GM21360 (cell line): ENCODE measurements around the gene SFXN5.

Experiments used
- ATAC-seq: cut with Tn5 transposase; IDR thresholded peaks from one replicate; pipeline ENCODE4 v1.9.1; 2021; ENCODE audit warnings: mild to moderate bottlenecking, moderate library complexity; ENCODE audit not compliant: unreplicated experiment

SFXN5 gene

DNA sequence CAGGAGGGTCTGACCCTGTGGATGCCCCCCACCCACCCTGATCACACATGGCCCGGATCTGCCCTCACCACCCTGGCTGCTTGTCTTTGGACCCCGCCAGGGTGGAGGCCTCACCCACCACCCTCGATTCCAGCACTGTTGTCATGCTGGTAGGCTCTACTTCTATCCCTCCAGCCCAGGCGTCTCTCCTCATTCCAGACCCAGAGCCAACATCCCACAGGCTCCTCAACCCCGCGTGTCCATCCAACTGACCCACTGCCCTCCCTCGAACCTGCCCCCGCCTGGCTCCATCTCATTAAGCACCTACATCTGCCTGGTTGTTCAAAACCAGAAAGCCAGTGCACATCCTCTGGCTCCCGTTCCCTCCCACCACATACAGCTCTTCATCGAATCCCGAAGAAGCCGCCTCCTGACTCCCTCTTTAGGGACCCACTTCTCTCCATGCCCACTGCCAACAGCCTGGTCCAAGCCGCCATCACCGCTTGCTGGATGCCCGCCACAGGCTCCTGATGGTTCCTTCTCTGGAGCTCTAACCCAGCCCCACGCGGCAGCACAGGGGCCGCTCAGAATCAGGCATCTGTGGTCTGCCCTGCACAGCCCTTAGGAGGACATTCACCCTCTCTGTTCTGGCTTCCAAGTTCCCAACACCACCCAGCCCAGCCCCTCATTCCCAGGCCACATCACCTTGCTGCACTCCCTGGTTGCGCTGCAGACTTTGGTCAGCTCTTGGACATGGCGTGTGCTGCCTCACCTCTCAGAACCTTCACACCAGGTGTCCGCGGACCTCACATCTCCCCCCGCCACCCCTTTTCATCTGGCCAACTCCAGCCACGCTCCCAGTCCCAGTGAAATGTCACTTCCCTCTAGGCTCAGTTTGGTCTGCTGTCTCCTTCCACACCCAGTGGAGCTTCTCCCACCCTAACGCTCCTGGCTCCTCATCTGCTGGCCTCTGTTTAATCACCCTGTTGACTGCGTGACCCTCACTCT, 111.2 kb downstream of the SFXN5 start:
- ATAC-seq = no peak

DNA sequence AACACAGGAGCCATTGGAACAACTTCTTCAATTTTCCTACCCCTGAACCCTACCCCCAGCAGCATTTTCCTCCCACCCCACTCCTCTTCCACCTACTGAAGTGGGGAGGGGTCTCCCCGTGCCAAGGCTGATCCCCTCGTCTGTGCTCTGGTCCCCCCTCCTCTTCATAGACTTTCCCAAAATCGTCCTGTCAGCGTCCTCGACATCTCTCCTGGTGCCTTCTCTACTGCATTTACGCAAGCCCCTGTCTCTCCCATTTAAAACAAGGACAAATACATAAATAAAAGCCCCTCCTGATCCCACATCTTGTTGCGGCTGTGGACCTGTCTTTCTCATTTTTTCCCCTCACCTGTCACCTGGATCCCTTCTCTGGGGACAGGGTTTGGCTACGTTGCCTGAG, 112.0 kb downstream of the SFXN5 start:
- no peak for ATAC-seq

DNA sequence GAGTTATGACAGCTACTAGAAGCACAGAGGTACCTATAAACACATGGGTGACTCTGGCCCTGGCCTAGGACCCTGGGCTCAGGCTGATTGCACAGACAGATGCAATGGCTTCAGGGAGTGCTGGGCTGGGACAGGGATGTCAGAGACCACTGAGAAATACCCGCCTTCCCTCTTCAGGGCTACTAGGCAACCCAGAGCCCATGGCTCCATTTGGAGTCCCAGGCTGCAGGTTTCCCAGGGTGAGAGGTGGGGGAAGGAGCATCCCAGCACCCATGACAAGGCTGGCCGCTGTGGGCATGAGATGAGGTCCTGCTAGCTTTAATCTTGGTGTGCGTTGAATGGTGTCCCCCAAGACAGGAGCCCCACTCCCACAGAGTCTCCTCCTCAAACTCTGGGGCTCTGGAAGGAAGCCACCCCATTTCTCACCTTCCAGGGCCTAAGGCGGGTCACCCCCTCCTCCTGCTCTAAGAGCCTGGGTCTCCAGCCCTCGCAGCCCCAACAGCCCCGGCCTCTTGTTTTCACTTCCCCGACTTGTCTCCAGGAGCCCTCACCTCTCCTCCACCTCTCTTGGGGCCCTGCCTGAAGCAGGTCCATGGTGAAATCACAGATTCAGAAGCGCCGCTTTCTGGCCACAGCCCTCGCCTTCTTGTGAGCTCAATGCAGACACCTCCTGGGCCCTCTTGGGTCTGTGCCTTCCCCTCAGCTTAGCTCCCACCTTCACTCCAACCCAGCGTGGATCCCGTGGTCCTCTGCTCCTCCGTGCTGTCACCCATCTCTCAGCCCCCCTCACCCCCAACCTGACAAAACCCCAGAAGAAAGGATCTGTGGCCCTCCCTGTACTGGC, 112.7 kb downstream of the SFXN5 start:
- no peak for ATAC-seq

DNA sequence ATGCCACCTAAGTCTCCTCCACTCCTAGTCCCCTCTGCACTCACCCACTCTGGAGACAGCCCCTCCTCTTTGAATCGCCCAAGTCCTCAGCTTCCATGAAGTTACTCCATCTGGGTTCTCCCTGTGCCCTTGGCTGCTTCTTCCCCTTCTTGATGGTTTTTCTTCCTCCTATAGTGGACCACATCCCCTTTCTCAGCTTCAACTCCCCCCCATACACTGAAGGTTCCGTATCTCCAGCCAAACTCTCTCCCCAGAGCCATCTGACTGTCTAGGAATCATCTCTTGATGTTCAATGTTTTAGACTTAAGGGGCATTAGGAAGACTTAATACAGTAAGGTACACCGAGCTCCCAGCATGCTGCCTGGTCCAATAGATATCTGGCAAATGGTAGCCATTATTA, 114.6 kb downstream of the SFXN5 start:
- ATAC-seq = no peak

DNA sequence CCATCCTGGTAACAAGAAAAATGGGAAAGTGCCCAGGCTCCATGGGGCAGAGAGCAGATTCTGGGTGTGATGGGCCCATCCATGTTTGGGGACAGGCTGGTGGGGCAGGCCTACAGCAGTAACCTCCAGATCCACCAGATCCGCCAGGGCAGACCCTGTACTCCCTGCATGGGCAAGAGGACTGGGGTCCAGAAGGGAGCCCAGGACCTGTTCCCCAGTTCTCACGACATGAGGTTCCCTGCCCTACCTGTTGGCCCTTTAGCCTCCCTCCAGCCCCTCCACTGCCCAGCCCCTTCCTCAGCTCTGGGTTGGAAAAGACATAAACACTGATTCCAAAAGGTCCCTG, 115.5 kb downstream of the SFXN5 start:
- ATAC-seq = no peak

DNA sequence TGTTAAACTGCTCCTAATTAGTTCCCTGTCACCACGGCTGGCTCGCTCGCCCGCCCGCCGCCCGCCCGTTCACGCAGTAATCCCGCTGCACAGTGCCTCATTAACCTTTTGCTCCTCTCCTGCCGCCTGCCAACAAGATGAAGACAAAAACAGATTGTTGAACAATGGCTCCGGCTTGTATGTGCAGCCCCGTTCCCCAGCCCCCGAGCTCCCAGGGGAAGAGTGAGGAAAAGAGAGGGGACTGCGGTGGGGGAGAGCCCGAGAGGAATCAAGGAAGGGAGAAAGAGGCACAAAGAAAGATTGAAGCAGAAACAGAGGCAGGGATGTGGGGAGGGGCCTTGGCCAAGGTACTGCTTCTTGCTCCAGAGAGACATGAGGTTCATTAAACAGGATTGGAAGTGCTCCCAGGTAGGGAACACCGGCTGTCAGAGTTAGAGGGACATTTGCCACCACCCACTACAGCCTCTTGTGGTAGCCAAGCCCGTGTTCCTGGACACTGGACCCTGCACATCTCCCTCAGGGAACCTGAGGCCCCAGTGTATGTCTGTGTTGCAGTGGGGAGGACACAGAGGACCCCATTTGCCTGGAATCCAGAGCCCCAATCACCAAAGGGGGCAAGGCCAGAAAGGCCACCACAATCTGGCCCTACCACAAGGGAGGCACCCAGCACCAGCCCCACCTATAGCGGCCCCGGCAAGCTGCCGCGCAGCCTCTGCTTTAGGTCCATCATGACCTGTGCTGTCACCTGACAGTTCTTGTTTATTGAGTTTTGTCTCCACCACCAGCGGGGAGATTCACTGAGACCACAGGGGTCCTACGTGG, 116.1 kb downstream of the SFXN5 start:
- ATAC-seq = no peak

DNA sequence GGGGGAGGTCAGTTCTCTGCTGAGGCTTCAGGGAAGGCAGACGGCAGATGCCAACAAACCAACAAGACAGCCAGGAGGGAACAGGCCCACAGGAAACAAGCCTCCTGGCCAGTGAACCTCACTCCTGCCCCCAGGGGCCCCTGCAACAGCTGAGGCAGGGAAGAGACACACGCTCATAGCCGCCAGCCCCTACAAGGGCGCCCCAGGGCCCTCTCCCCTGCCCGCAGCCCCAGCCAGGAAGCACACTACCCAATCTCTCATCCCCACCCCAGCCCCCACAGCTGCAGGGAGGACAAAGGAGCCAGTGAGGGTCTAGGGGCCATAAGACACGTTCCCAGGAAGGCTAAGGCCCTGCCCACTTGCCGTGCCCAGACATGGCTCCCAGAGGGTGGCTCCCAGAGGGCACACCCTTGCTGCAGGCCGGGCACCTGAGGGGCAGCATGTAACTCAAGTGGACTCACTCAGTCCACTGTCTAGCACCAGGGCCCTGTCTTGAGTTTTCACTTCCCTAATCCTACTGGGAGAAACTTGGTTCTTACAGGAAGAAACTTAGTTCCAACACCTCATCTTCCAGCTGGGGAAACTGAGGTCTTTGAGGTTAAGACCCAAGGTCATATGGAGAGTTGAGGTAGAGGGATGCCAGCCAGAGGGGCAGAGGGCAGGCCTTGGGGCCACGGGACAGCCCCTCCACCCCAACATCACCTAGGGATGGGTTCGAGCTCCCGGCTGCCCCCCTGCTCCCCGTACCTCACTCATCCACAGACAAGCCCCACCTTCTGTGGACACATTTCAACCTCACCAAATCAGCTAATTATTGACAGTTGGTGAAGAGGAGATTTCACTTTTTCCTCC, 116.9 kb downstream of the SFXN5 start:
- ATAC-seq = no peak

DNA sequence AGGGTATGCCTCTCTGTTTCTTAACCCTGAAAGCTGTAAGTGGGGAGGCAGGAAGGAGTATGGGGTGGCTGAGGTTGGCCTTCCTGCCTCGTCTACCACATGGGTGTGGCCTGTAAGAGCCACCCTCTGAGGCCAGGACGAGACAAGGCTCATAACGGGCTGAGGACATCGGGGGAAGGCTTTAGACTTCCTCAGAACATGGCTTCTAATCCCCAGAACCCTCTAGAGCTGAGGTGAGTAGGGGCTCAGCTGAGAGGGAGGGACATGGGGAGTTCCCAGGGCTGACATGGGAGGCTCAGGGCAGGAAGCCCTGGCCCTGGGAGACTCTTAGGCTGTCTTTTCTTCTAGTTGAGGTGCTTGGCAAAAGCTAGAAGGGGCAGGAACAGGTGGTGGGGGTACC, 117.5 kb downstream of the SFXN5 start:
- ATAC-seq = no peak

DNA sequence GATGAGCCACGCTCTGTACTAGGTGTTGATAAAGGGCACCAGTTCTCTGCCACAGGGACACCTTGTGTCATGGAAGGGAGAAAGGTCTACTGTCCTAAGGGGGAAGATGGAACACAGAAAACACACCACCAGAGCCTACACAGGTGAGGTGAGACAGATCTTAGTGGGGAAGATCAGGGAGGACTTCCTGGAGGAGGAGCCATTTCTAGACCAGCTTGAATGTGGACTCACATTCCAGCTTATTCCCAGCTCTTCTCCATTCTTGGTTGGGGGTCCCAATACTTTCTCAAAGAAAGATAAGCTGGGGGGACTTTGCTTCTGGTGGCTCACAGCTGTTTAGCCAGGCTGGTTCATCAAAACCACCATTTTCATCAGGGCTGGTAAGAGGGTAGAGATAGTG, 118.0 kb downstream of the SFXN5 start:
- ATAC-seq = no peak

DNA sequence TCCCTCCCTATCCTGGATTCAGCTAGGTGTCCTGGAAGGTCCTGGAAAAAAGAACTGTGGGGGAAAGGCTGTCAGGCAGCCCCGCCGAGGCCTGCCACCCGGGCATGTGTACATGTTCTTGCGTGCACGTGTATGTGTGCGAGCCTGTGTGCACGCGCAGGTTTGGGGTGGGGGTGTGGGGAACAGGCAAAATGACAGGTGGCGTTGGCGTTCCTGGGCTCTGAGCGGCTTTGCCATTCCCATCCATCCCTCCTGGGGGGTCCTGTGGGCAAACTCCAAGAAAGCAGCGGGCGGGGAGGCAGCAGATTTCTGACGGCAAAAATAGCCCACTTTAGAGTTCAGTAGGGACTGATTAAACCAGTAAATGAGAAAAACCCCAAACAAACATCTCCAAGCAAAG, 118.6 kb downstream of the SFXN5 start:
- ATAC-seq = no peak

DNA sequence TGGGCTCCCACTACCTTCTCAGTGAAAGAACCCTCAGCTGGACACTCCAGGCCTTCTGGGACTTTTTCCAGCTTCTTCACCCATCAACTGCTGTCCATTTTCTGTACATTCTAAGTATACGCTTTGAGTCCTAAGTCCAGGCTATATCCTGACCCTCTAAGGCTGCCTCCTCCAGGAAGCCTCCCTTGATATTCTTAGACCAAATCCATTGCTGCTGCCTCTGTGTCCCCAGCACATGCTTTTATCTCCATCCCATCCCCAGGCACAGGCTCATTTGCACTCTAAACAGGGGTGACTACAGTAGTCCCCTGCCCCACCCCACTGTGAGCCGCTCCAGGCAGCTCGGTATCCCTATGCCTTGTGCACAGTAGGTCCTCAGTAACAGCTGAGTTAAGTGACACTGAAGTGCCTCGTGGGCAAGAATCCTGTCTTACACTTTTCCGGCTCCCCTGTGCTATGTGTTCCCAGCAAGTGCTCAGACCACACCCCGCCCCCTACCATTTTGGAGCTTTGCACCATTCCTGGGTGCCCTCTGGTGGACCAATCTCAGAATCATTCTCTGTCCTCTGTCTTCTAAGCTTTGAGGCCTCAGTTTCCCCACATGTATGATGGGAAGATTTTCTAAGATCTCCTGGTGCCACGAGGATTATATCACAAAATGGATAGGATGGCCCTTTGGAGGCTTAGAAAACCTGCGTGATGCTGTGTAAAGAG, 119.2 kb downstream of the SFXN5 start:
- ATAC-seq = no peak

DNA sequence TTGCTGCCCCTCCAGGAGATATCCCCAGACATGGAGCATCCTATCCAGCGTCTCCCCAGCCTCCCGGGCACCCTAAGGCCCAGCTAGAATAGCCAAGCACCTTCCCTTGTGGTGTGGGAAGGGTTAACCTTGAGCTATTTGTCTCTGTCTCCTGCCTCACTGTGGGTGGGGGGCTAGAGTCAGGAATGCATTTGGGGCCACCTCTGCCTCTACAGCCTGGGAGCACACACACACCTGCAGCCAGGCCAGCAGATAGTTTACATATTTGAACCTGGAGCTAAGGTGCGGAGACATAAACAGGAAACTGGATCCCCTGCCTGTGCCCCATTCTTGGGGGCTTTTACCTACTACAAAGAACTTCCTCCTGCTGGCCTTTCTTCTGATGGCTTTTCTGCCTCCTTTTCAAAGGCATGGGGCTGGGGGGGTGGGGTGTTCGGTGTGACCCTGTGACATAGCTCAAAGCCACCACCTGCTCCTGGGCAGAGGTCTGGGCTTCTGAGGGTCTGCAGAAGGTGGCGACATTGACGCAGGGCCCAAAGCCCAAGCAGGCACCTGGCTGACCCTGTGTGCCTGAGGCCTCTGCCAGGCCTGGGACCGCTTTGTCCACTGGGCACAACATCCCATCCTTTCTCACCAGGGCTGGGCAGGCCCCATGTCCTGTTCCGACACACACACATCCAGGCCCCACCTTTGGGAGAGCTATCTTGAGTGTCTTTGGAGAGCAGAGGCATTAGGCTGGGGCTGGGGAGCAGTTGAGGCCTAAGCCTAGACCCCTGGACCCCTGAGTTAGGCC, 120.0 kb downstream of the SFXN5 start:
- ATAC-seq = no peak

DNA sequence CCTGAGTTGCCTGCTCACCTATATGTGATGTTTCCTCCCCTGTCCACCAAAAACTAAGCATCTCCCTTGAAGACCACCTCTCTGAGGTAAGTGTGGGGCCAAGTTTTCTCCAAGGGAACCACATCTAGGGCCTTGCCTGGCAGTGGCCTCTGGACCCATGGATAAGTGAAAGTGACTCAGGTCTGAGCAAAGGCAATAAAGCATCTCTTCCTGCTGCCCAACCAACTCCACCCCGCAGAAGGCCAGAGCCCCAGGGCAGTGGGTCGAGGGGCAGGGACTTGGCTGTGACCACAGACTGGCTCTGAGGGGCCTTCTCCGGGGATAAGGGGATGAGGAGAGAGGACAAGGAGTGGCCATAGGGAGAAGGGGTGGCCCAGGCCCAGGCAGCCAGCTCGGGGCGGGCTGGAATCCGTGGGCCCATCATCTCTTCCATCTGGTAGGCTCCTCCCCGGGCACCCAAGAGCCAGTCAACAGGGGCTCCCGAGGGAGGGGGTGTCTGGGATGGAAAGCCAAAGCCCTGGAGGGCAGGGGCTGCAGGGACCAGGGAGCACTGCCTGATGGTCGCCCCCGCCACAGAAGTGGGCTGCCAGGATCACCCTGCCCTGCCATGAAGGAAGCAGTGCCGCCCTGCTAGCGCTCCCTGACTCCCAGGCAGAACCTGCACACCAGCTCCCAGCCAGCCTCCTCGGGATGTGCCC, 120.8 kb downstream of the SFXN5 start:
- no peak for ATAC-seq

DNA sequence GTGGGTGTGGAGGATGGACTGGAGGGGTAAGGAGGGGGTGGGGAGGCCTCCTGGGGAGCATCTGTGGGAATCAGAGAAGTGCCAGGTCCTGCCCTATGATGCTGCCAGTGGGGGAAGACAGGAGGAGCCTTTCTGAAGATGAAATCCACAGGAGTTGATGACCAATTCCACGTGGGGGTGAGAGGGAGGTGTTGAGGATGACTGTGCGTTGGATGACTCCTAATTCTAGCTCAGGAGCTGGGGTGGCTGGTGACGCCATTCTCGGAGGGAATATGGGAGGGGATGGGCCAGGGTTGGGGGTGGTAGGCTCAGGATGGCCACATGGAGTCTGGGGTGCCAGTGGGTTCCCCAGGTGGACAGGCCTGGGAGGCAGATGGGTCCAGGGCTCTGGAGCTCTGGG, 121.9 kb downstream of the SFXN5 start:
- ATAC-seq = no peak

DNA sequence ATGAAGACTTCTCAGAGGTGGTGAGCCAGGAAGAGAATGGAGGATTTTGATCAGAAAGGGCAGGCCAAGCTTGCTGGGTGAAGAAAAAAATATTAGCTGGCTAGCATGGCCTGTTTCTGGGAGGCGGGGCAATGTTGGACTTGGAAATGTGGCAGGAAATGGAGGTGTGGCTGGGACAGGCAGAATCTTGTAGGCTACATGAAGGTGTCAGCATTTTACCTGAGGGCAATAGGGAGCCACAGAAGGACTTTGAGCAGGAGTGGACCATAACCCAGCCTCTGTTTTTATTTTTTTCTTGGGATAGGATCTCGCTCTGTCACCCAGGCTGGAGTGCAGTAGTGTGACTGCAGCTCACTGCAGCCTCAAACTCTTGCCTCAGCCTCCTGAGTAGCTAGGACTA, 122.5 kb downstream of the SFXN5 start:
- no peak for ATAC-seq

DNA sequence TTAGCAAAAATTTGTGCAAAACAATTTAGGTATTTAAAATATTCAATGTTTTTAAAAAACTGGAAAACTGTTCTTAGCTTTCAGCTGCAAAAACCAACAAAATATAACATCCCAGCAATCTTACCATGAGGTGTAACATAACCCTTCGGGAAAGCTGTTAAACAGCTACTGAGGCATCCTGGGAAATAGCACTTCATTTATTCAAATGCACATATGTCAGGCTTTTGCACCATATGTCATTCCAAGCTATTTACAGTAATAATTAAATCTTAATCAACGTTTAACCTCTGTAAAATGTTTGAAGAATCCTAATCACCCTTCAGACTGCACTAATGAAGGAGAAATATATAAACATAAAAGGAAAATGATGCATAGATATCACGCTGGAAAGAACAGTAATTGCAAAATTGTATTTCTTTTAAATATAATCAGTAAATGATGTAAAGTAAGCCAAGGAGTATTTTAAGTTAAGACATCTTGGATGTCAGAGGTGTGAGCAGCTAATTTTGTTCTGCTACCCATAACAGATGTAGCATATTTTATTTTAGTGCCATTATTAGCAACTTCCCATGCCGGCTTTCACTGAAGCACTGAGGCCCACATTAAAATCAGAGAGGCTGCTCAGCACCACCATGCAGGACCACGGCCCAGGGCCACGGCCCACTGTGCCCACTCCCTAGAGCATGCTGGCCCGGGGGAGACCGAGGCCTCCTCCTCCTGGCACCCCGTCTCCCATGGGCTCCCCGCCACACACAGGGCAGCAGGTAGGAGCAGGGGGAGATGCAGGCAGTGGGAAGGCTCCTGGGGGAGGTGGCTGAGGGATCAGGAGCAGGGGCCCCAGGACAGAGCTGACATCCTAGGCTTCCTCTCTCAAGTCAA, 123.3 kb downstream of the SFXN5 start:
- ATAC-seq = no peak

DNA sequence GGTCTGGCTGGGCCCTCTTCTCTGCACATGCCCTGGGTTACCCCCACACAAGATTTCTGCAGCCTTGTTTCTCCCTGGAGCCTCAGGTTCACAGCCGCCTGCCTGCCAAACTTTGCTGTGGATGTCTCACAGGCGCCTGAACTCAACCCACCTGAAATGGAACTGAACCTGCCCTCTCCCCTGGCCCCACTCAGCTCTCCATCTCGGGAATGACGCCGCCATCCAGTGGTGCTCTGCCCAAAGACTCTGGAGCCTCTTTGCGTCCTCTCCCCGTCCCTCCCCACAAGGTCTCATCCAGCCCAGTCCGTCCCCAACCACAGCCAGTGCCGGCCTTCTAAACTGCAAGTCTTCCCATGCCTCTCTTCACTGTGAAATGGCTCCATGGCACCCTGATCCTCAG, 125.0 kb downstream of the SFXN5 start:
- no peak for ATAC-seq
